ENCODE results near the gene RGP1. TPM values are rescaled to one million over a fixed set of nuclear protein-coding genes. Genes with fewer than 3 reads are reported as not detected.
A peak's percentile ranks its signal among the peaks of the same experiment; 100 is the strongest.

RGP1 gene
- total RNA-seq, 2 experiments from 2014 or later, result 12.7 to 13.4 TPM

GRCh38 chr9:35730486-35730854 lies 18.6 kb upstream of the RGP1 start:
- no peak for DNase-seq
- peaks cover 8% of the 10 kb centered on the region for H3K36me3 Mint-ChIP-seq
- no peaks in the 10 kb centered on the region for H3K9me3 Mint-ChIP-seq
- H3K4me1 Mint-ChIP-seq, result peaks cover 24% of the 10 kb centered on the region
- H3K4me3 Mint-ChIP-seq, result no peak overlapping the region
- H3K27me3 Mint-ChIP-seq, result no peaks in the 10 kb centered on the region
- H3K27ac Mint-ChIP-seq, result peak overlapping the region; percentile 7

GRCh38 chr9:35731415-35732184 lies 17.5 kb upstream of the RGP1 start:
- peaks cover 22% of the 10 kb centered on the region for H3K4me1 Mint-ChIP-seq
- no peaks in the 10 kb centered on the region for H3K9me3 Mint-ChIP-seq
- H3K4me3 Mint-ChIP-seq, result no peak overlapping the region
- peak overlapping the region; percentile 89 for H3K27ac Mint-ChIP-seq
- peaks cover 6% of the 10 kb centered on the region for H3K36me3 Mint-ChIP-seq
- no peak for DNase-seq
- no peaks in the 10 kb centered on the region for H3K27me3 Mint-ChIP-seq

DNA sequence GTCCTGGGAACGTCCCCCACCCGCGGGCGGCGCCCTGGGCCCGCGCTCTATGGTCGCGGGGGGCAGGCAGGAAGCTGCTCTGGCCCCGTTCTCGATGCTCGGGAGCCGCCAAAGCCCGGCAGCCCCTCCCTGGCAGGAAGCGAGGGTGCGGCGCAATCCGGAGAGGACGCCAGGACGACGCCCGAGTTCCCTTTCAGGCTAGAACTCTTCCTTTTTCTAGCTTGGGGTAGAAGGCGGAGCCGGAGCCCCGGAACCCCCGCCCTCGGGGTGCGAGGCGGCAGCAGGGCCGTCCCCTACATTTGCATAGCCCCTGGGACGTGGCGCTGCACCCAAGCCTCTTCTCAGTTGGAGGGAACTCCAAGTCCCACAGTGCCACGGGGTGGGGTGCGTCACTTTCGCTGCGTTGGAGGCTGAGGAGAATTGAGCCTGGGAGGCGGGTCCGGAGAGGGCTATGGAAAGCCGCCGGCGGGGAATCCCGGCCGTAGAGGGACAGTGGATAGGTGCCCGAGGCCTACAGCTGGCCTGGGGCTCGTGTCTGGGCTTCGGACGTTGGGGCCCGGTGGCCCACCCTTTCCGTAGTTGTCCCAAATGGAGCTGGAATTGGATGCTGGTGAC lies 16.8 kb upstream of the RGP1 start, which contains the start of the genes CREB3 and TLN1:
Gene CREB3, plus strand, starts transcription at position 482 of the 615 bp plus-strand sequence. Its CDS starts 107 bp downstream, at position 589.
Gene TLN1, minus strand, starts transcription at position 11 of the 615 bp plus-strand sequence. CDS start 6,501 bp downstream, outside the sequence.
- DNase-seq, result peak; percentile 97
- H3K27me3 Mint-ChIP-seq, result no peaks in the 10 kb centered on the region
- no peak within 1 kb of the TSS for H3K4me3 Mint-ChIP-seq
- H3K36me3 Mint-ChIP-seq, result peaks cover 5% of the 10 kb centered on the region
- no peaks in the 10 kb centered on the region for H3K9me3 Mint-ChIP-seq
- H3K4me1 Mint-ChIP-seq, result peaks cover 16% of the 10 kb centered on the region
- peak within 1 kb of the TSS; percentile 89 for H3K27ac Mint-ChIP-seq

DNA sequence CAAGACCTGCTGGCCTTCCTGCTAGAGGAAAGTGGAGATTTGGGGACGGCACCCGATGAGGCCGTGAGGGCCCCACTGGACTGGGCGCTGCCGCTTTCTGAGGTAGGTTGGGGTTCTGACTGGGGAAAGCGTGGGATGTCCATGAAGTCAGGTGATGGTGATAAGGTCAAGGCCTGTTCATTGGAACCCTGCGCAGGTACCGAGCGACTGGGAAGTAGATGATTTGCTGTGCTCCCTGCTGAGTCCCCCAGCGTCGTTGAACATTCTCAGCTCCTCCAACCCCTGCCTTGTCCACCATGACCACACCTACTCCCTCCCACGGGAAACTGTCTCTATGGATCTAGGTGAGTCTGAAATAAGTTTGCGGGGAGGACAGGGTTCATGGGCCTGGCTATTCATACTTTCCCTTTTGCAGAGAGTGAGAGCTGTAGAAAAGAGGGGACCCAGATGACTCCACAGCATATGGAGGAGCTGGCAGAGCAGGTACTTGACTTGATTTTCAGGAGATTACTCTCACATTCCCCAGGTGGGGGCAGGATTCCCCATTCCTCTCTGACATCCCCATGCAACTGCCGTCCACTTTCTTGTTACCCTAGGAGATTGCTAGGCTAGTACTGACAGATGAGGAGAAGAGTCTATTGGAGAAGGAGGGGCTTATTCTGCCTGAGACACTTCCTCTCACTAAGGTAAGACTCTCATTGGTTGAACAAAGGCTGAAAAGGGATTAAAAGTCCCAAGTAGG lies 16.1 kb upstream of the RGP1 start:
- H3K4me1 Mint-ChIP-seq, result peaks cover 16% of the 10 kb centered on the region
- H3K27ac Mint-ChIP-seq, result peak overlapping the region; percentile 89
- no peaks in the 10 kb centered on the region for H3K27me3 Mint-ChIP-seq
- H3K36me3 Mint-ChIP-seq, result peaks cover 9% of the 10 kb centered on the region
- H3K4me3 Mint-ChIP-seq, result no peak overlapping the region
- no peaks in the 10 kb centered on the region for H3K9me3 Mint-ChIP-seq
- peak; percentile 41 for DNase-seq

DNA sequence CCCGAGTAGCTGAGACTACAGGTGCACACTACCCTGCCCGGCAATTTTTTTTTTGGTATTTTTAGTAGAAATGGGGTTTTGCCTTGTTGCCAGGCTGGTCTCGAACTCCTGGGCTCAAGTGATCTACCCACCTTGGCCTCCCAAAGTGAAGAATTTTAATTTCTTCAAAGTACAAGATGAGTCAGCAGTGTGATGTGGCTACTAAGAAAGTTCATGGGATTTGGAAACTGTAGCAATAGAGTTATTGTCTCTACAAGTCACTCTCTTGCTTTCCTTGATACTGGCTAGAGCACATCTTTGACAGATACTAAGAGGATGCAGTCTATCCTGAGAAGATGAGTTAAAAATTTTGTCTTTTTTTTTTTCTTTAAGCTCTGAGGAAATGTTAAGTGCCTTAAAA lies 15.0 kb upstream of the RGP1 start:
- H3K27me3 Mint-ChIP-seq, result no peaks in the 10 kb centered on the region
- H3K9me3 Mint-ChIP-seq, result no peaks in the 10 kb centered on the region
- no peak overlapping the region for H3K4me3 Mint-ChIP-seq
- H3K4me1 Mint-ChIP-seq, result peaks cover 16% of the 10 kb centered on the region
- no peak for DNase-seq
- H3K27ac Mint-ChIP-seq, result no peak overlapping the region
- peaks cover 14% of the 10 kb centered on the region for H3K36me3 Mint-ChIP-seq

DNA sequence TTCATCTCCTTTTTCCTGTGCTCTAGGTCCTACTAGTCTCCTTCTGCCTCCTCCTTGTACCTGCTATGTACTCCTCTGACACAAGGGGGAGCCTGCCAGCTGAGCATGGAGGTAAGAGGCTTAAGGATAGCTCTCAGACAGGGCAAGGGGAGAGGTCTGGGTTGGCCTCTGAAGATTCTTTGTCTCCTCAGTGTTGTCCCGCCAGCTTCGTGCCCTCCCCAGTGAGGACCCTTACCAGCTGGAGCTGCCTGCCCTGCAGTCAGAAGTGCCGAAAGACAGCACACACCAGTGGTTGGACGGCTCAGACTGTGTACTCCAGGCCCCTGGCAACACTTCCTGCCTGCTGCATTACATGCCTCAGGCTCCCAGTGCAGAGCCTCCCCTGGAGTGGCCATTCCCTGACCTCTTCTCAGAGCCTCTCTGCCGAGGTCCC lies 12.9 kb upstream of the RGP1 start:
- peak; percentile 64 for DNase-seq
- Mint-ChIP-seq H3K4me1 (peaks cover 13% of the 10 kb centered on the region), H3K9me3 (no peaks in the 10 kb centered on the region), H3K27ac (no peak overlapping the region), H3K36me3 (peaks cover 12% of the 10 kb centered on the region), H3K4me3 (no peak overlapping the region), H3K27me3 (no peaks in the 10 kb centered on the region)

GRCh38 chr9:35737143-35737542 lies 11.9 kb upstream of the RGP1 start:
- Mint-ChIP-seq H3K27ac (no peak overlapping the region), H3K4me3 (no peak overlapping the region), H3K36me3 (peaks cover 12% of the 10 kb centered on the region), H3K27me3 (no peaks in the 10 kb centered on the region), H3K4me1 (peaks cover 18% of the 10 kb centered on the region), H3K9me3 (no peaks in the 10 kb centered on the region)
- no peak for DNase-seq

DNA sequence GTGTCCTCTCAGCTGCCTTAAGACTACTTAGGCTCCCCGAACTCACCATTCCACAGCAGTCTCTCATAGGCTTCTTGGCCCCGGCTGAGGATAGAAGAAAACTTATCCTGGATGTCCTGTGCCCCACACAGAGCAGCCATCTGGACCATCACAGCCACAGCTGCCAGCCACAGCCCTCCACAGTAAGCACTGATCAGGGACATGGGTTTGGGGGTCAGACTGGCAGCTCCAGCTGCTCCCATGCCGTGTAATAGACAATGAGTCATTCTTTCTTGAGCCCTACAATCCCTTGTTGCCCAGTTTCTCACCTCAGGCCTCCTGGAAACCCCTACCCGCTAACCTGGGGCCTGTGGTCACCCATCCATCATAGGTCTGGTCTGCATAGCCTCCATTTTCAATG lies 10.9 kb upstream of the RGP1 start:
- Mint-ChIP-seq H3K36me3 (peaks cover 12% of the 10 kb centered on the region), H3K9me3 (no peaks in the 10 kb centered on the region), H3K4me3 (no peak overlapping the region), H3K27ac (no peak overlapping the region), H3K4me1 (peaks cover 19% of the 10 kb centered on the region), H3K27me3 (no peaks in the 10 kb centered on the region)
- DNase-seq, result no peak

- Mint-ChIP-seq H3K4me3 (no peak overlapping the region), H3K4me1 (peaks cover 15% of the 10 kb centered on the region), H3K27ac (no peak overlapping the region), H3K9me3 (no peaks in the 10 kb centered on the region), H3K36me3 (peaks cover 14% of the 10 kb centered on the region), H3K27me3 (no peaks in the 10 kb centered on the region)
- DNase-seq, result no peak
Observed at GRCh38 chr9:35738924-35739323, 10.2 kb upstream of the RGP1 start.

DNA sequence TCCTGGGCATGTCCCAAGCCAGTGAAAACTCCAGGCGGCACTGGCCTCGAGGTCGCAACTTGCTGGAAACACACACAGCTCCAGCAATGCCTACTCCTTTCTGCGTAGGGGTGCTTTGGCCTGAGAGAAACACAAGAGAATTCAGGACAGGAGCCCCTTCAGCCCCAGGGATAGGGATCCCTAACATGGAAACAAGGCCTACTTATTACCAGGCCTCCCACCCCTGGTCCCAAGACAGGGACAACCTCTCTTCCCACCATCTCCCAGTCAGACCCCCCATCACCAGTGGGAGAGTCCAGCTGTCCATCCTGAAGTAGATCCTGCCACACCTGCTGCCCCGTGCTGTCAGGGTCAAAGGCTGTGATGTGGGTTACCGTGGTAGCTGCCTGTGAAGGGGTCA lies 8.8 kb upstream of the RGP1 start:
- Mint-ChIP-seq H3K27me3 (no peaks in the 10 kb centered on the region), H3K4me1 (peaks cover 11% of the 10 kb centered on the region), H3K4me3 (no peak overlapping the region), H3K9me3 (no peaks in the 10 kb centered on the region), H3K36me3 (peaks cover 14% of the 10 kb centered on the region), H3K27ac (no peak overlapping the region)
- no peak for DNase-seq

- Mint-ChIP-seq H3K27ac (no peak overlapping the region), H3K27me3 (no peaks in the 10 kb centered on the region), H3K4me3 (no peak overlapping the region), H3K9me3 (no peaks in the 10 kb centered on the region), H3K36me3 (peaks cover 20% of the 10 kb centered on the region), H3K4me1 (peaks cover 23% of the 10 kb centered on the region)
- no peak for DNase-seq
Observed at GRCh38 chr9:35741740-35742139, 7.3 kb upstream of the RGP1 start.

- H3K4me1 Mint-ChIP-seq, result peaks cover 35% of the 10 kb centered on the region
- H3K27ac Mint-ChIP-seq, result no peak overlapping the region
- no peak overlapping the region for H3K4me3 Mint-ChIP-seq
- no peaks in the 10 kb centered on the region for H3K9me3 Mint-ChIP-seq
- H3K36me3 Mint-ChIP-seq, result peaks cover 18% of the 10 kb centered on the region
- H3K27me3 Mint-ChIP-seq, result no peaks in the 10 kb centered on the region
- DNase-seq, result no peak
Observed at GRCh38 chr9:35743452-35743851, 5.6 kb upstream of the RGP1 start.

GRCh38 chr9:35743880-35744518 lies 5.1 kb upstream of the RGP1 start:
- no peak for DNase-seq
- H3K36me3 Mint-ChIP-seq, result peaks cover 13% of the 10 kb centered on the region
- H3K27me3 Mint-ChIP-seq, result no peaks in the 10 kb centered on the region
- H3K9me3 Mint-ChIP-seq, result no peaks in the 10 kb centered on the region
- H3K27ac Mint-ChIP-seq, result no peak overlapping the region
- H3K4me1 Mint-ChIP-seq, result peaks cover 35% of the 10 kb centered on the region
- H3K4me3 Mint-ChIP-seq, result no peak overlapping the region

GRCh38 chr9:35745569-35745968 lies 3.5 kb upstream of the RGP1 start:
- no peak overlapping the region for H3K27ac Mint-ChIP-seq

GRCh38 chr9:35746583-35746982 lies 2.5 kb upstream of the RGP1 start:
- Mint-ChIP-seq H3K4me1 (peaks cover 39% of the 10 kb centered on the region), H3K36me3 (peaks cover 13% of the 10 kb centered on the region), H3K4me3 (peak overlapping the region; percentile 86), H3K9me3 (no peaks in the 10 kb centered on the region), H3K27me3 (no peaks in the 10 kb centered on the region), H3K27ac (no peak overlapping the region)
- no peak for DNase-seq

More at GRCh38 chr9:35745569-35745968, 3.5 kb upstream of the RGP1 start:
- H3K4me1 Mint-ChIP-seq, result peaks cover 40% of the 10 kb centered on the region
- H3K9me3 Mint-ChIP-seq, result no peaks in the 10 kb centered on the region
- DNase-seq, result no peak
- no peaks in the 10 kb centered on the region for H3K27me3 Mint-ChIP-seq
- H3K36me3 Mint-ChIP-seq, result peaks cover 13% of the 10 kb centered on the region
- no peak overlapping the region for H3K4me3 Mint-ChIP-seq
